ENCODE measurements around the gene FFAR4. TPM values are rescaled to one million over a fixed set of nuclear protein-coding genes. Genes with fewer than 3 reads are reported as not detected.

The FFAR4 gene
- total RNA-seq, 2 experiments from 2014 or later: not detected

DNA sequence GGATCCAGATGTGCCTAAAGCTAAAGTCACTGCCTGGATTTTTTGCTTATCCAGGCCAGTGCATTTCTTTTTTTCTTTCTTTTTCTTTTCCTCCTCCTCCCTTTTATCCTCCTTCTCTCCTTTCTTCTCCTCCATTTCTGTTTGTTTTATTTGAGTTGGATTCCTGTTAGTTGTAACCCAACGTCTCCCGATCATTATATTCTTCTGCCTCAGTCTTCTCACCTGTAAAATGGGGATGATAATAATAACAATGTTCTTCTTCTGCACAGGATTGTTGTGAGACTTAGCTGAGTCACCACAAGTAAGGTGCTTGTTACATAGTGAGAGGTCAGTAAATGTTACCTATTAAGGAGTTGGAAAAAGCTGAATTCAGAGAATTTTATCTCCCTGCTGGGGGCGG, 13.7 kb upstream of the FFAR4 start:
- intact Hi-C loops (cut with DNase I, micrococcal nuclease): loop anchor here in 1 of 2 experiments (5.0 kb wide), 1 partner anchor 370 kb away; no protein-coding TSS in a partner anchor

DNA sequence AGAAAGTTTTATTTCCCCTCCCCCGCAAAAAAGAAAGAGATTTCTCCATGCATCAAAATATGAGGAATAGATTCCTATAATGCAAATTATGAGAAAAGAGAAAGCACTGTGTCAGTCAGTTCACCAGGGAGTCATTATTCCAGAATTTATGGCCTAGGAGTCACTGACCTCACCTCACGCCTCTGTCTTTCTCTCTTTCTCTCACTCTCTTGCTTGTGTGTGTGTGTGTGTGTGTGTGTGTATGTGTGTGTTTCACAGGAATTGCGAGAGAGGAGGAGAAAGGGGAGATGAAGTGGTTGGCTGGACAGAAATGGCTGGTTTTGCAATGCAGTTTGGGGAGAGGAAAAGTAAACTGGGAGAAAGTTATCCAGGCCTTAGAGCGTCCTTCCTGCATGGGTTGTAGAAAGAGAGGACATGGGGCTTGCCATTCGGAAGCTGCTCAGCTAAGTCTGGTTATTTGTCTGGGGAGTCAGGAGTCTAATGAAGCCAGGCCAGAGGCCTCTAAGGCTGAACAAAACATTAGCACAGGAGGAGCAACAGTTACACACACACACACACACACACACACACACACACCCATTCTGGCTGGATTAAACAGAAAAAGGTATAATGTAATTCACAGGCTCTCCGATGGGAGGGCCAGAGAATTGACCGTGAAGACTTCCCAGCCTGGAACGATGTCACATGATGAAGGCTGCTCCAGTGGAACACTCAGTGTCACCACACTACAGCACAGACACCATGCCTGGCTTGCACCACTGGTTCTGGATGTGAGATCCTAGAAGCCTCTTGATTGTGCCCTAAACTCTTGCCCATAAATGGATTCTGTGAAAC, 12.8 kb upstream of the FFAR4 start:
- ATAC-seq (no peak), DNase-seq (no peak)
- Mint-ChIP-seq H3K4me3 (no peak overlapping the region), H3K9me3 (ENCODE audit: low read depth) (no peaks in the 10 kb centered on the region), H3K27ac (no peak overlapping the region), H3K36me3 (ENCODE audit: low read depth) (no peaks in the 10 kb centered on the region), H3K27me3 (peaks cover 5% of the 10 kb centered on the region), H3K4me1 (no peaks in the 10 kb centered on the region)
- POLR2A ChIA-PET: no interaction called here
- CTCF ChIA-PET: interaction anchor here (0.5 to 1.9 kb wide), 5 partner anchors 23 to 305 kb away, joined by 3 to 9 read pairs (median 3); no protein-coding TSS in a partner anchor
- intact Hi-C loops (cut with DNase I, micrococcal nuclease): loop anchor here (1.0 to 5.0 kb wide), 6 partner anchors 127 to 369 kb away; no protein-coding TSS in a partner anchor

More for the DNA sequence above, 13.7 kb upstream of the FFAR4 start:
- POLR2A ChIA-PET: interaction anchor here (0.6 kb wide), 1 partner anchor 261 kb away, joined by 3 read pairs; no protein-coding TSS in a partner anchor
- no peak overlapping the region for H3K27ac Mint-ChIP-seq
- DNase-seq: no peak
- H3K4me1 Mint-ChIP-seq: no peaks in the 10 kb centered on the region
- H3K4me3 Mint-ChIP-seq: no peak overlapping the region
- no peaks in the 10 kb centered on the region for H3K9me3 Mint-ChIP-seq (ENCODE audit: low read depth)
- H3K27me3 Mint-ChIP-seq: peaks cover 7% of the 10 kb centered on the region
- ATAC-seq: no peak
- CTCF ChIA-PET: interaction anchor here (0.6 to 1.7 kb wide), 5 partner anchors 16 to 760 kb away, joined by 3 to 5 read pairs (median 3); no protein-coding TSS in a partner anchor
- H3K36me3 Mint-ChIP-seq (ENCODE audit: low read depth): no peaks in the 10 kb centered on the region

GRCh38 chr10:93554316-93554663, 12.2 kb upstream of the FFAR4 start:
- POLR2A ChIA-PET: no interaction called here

DNA sequence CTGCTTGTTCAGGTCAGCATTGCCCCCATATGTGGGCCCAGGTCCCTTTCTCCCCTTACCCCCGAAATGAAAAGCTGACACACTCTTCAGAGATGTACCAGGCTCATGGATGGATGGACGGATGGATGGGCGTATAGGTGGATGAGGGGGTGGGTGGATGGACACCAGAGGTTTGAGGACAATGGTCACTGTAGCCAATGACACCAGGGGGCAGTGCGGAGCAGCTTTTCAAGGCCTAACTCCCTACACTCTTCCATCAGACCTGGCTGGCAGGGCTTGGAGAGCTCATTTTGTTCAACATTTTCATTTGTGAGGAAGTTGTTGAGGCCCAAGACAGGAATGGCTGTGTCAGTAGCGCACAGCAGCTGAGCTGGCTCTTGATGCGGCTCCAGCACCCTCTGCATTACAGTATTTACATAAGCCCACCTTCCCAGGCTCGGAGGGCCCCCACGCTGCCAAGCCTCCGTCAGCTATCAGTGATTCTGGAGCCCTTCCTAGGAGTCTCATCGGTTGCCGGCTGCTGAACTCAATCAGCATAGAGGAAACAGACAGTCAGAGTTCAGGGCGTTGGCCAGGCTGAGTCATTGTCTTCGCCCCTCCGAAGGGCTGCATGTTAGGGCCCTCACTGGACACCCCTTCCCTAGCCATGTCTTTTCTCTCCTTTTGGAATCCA, 11.6 kb upstream of the FFAR4 start:
- Mint-ChIP-seq H3K4me1 (no peaks in the 10 kb centered on the region), H3K36me3 (ENCODE audit: low read depth) (no peaks in the 10 kb centered on the region), H3K27me3 (peaks cover 9% of the 10 kb centered on the region), H3K9me3 (ENCODE audit: low read depth) (no peaks in the 10 kb centered on the region), H3K4me3 (no peak overlapping the region), H3K27ac (no peak overlapping the region)
- intact Hi-C loops (cut with DNase I, micrococcal nuclease): loop anchor here (1.0 to 5.0 kb wide), 6 partner anchors 126 to 367 kb away; no protein-coding TSS in a partner anchor
- DNase-seq (peak; percentile 73), ATAC-seq (peak; percentile 64)
- ChIA-PET POLR2A (no interaction called here), CTCF (interaction anchor here (0.7 to 1.9 kb wide), 5 partner anchors 21 to 304 kb away, joined by 3 to 9 read pairs (median 3); no protein-coding TSS in a partner anchor)

More at GRCh38 chr10:93554316-93554663, 12.2 kb upstream of the FFAR4 start:
- no peaks in the 10 kb centered on the region for H3K4me1 Mint-ChIP-seq
- DNase-seq: no peak
- no peak overlapping the region for H3K27ac Mint-ChIP-seq
- no peaks in the 10 kb centered on the region for H3K36me3 Mint-ChIP-seq (ENCODE audit: low read depth)
- no peaks in the 10 kb centered on the region for H3K9me3 Mint-ChIP-seq (ENCODE audit: low read depth)
- peaks cover 5% of the 10 kb centered on the region for H3K27me3 Mint-ChIP-seq
- no peak for ATAC-seq
- intact Hi-C loops (cut with DNase I, micrococcal nuclease): loop anchor here (1.0 to 5.0 kb wide), 6 partner anchors 127 to 368 kb away; no protein-coding TSS in a partner anchor
- CTCF ChIA-PET: interaction anchor here (0.5 to 1.9 kb wide), 6 partner anchors 22 to 305 kb away, joined by 3 to 9 read pairs (median 3); no protein-coding TSS in a partner anchor
- H3K4me3 Mint-ChIP-seq: no peak overlapping the region

GRCh38 chr10:93559490-93559889, 7.0 kb upstream of the FFAR4 start:
- CTCF ChIA-PET: no interaction called here
- Mint-ChIP-seq H3K36me3 (ENCODE audit: low read depth) (no peaks in the 10 kb centered on the region), H3K27me3 (peaks cover 14% of the 10 kb centered on the region), H3K27ac (no peak overlapping the region), H3K4me3 (no peak overlapping the region), H3K4me1 (no peaks in the 10 kb centered on the region), H3K9me3 (ENCODE audit: low read depth) (no peaks in the 10 kb centered on the region)
- DNase-seq (no peak), ATAC-seq (no peak)
- intact Hi-C loops (cut with DNase I, micrococcal nuclease): no loop called here
- POLR2A ChIA-PET: no interaction called here

- H3K4me1 Mint-ChIP-seq: no peaks in the 10 kb centered on the region
- intact Hi-C loops (cut with DNase I, micrococcal nuclease): no loop called here
- ChIA-PET CTCF (interaction anchor here (0.5 to 0.7 kb wide), 2 partner anchors 17 to 203 kb away, joined by 3 read pairs; no protein-coding TSS in a partner anchor), POLR2A (no interaction called here)
- no peaks in the 10 kb centered on the region for H3K36me3 Mint-ChIP-seq (ENCODE audit: low read depth)
- DNase-seq (no peak), ATAC-seq (no peak)
- peaks cover 21% of the 10 kb centered on the region for H3K27me3 Mint-ChIP-seq
- H3K4me3 Mint-ChIP-seq: no peak overlapping the region
- no peaks in the 10 kb centered on the region for H3K9me3 Mint-ChIP-seq (ENCODE audit: low read depth)
- H3K27ac Mint-ChIP-seq: no peak overlapping the region
Measured at GRCh38 chr10:93560541-93560940, 5.9 kb upstream of the FFAR4 start.

GRCh38 chr10:93565446-93565845, 1.0 kb upstream of the FFAR4 start:
- DNase-seq (no peak), ATAC-seq (no peak)
- POLR2A ChIA-PET: no interaction called here
- intact Hi-C loops (cut with DNase I, micrococcal nuclease): no loop called here
- CTCF ChIA-PET: interaction anchor here (0.6 kb wide), 1 partner anchor 78 kb away, joined by 3 read pairs; no protein-coding TSS in a partner anchor
- H3K27me3 Mint-ChIP-seq: peaks cover 43% of the 10 kb centered on the region
- H3K4me1 Mint-ChIP-seq: no peaks in the 10 kb centered on the region
- no peaks in the 10 kb centered on the region for H3K9me3 Mint-ChIP-seq (ENCODE audit: low read depth)
- no peaks in the 10 kb centered on the region for H3K36me3 Mint-ChIP-seq (ENCODE audit: low read depth)
- no peak overlapping the region for H3K27ac Mint-ChIP-seq
- no peak overlapping the region for H3K4me3 Mint-ChIP-seq

- ChIA-PET POLR2A (no interaction called here), CTCF (no interaction called here)
- Mint-ChIP-seq H3K4me1 (no peaks in the 10 kb centered on the region), H3K27me3 (peaks cover 46% of the 10 kb centered on the region), H3K36me3 (ENCODE audit: low read depth) (no peaks in the 10 kb centered on the region), H3K27ac (no peak overlapping the region), H3K9me3 (ENCODE audit: low read depth) (no peaks in the 10 kb centered on the region), H3K4me3 (no peak overlapping the region)
- intact Hi-C loops (cut with DNase I, micrococcal nuclease): no loop called here
- ATAC-seq: no peak
- no peak for DNase-seq
Measured at GRCh38 chr10:93567277-93568104, 1.0 kb downstream of the FFAR4 start.

DNA sequence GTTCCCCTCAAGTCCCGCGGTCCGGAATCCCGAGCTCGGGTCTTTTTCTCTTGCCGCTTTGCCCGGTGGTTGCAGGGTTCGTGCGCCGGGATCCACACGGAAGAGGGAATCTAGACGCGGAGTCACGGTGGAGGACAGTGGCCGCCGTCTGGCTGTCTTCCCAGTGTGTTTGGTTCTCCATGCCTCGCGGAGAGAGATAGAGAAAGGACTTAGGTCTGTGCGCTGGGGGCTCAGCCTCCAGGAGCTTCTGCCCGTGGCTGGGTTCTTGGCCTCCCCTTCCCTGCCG, 1.6 kb downstream of the FFAR4 start:
- CTCF ChIA-PET: interaction anchor here (0.9 kb wide), 1 partner anchor 16 kb away, joined by 3 read pairs; no protein-coding TSS in a partner anchor
- H3K27me3 Mint-ChIP-seq: peaks cover 48% of the 10 kb centered on the region
- DNase-seq (no peak), ATAC-seq (no peak)
- intact Hi-C loops (cut with DNase I, micrococcal nuclease): no loop called here
- no peaks in the 10 kb centered on the region for H3K36me3 Mint-ChIP-seq (ENCODE audit: low read depth)
- no peaks in the 10 kb centered on the region for H3K4me1 Mint-ChIP-seq
- POLR2A ChIA-PET: no interaction called here
- no peak overlapping the region for H3K27ac Mint-ChIP-seq
- no peaks in the 10 kb centered on the region for H3K9me3 Mint-ChIP-seq (ENCODE audit: low read depth)
- no peak overlapping the region for H3K4me3 Mint-ChIP-seq

DNA sequence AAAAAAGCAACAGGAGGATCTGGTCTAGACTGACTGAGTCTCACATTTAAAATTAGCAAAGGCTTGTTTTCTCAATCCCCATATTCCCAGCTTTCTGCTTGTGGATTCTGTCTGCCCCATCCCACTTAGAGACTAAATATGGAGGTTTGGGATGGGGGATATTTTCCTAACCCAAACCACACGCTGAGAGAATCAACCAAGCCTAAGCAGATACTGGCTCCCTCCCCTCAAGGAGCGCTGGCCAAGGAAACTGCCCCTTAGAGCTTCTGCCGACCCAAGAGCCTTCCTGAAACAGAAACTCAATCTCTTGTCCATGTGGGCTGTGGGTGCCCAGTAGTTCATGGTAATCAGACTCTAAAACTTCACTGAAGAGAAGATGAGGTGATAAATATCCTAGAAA, 3.9 kb downstream of the FFAR4 start:
- POLR2A ChIA-PET: no interaction called here
- no peaks in the 10 kb centered on the region for H3K36me3 Mint-ChIP-seq (ENCODE audit: low read depth)
- H3K9me3 Mint-ChIP-seq (ENCODE audit: low read depth): no peaks in the 10 kb centered on the region
- H3K27ac Mint-ChIP-seq: no peak overlapping the region
- ATAC-seq: no peak
- H3K4me1 Mint-ChIP-seq: peaks cover 5% of the 10 kb centered on the region
- CTCF ChIA-PET: no interaction called here
- intact Hi-C loops (cut with DNase I, micrococcal nuclease): no loop called here
- no peak for DNase-seq
- H3K27me3 Mint-ChIP-seq: peaks cover 44% of the 10 kb centered on the region
- no peak overlapping the region for H3K4me3 Mint-ChIP-seq

- Mint-ChIP-seq H3K4me3 (no peak overlapping the region), H3K27me3 (peaks cover 36% of the 10 kb centered on the region), H3K27ac (no peak overlapping the region), H3K9me3 (ENCODE audit: low read depth) (no peaks in the 10 kb centered on the region), H3K4me1 (peaks cover 5% of the 10 kb centered on the region), H3K36me3 (ENCODE audit: low read depth) (no peaks in the 10 kb centered on the region)
- DNase-seq (no peak), ATAC-seq (no peak)
- POLR2A ChIA-PET: no interaction called here
- intact Hi-C loops (cut with DNase I, micrococcal nuclease): no loop called here
- CTCF ChIA-PET: no interaction called here
Measured at GRCh38 chr10:93572606-93573005, 6.1 kb downstream of the FFAR4 start.

All from activated CD4-positive, alpha-beta T cell treated with anti-CD3 and anti-CD28 coated beads for 36 hours (primary cell).